GM13977 (cell line): ENCODE data around the gene FRAT1.

Source experiments
- DNase-seq: peaks from one replicate; pipeline ENCODE4 v3.0.0; 2012; ENCODE audit warnings: low spot score
- CTCF ChIP-seq: IDR thresholded peaks from 2 replicates; pipeline ENCODE4 v1.5.1; 2012; ENCODE audit warnings: mild to moderate bottlenecking, control low read depth; ENCODE audit not compliant: insufficient read depth; ENCODE audit errors: extremely low read depth, missing control alignments
- in situ Hi-C: fragments of 300-500 bp; cut with MboI; formaldehyde crosslinking; loops from one replicate; pipeline ENCODE4 v1.12.0; 2022; ENCODE audit warnings: low sequenced_read_pairs, low pct_unique_long_range_greater_than_20kb, mixed read lengths, inconsistent platforms; ENCODE audit not compliant: unreplicated experiment

FRAT1 gene

GRCh38 chr10:97349752-97350513 is 30.9 kb downstream of the FRAT1 start:
- DNase-seq, result no peak
- TF ChIP-seq CTCF, result no peak
- in situ Hi-C loops, result no loop called here

- in situ Hi-C loops, result no loop called here
- no peak for TF ChIP-seq CTCF
- no peak for DNase-seq
Measured at GRCh38 chr10:97353945-97354344, 34.9 kb downstream of the FRAT1 start.

GRCh38 chr10:97355571-97355975 is 36.5 kb downstream of the FRAT1 start:
- DNase-seq, result no peak
- TF ChIP-seq CTCF, result peak; percentile 28
- in situ Hi-C loops, result no loop called here

GRCh38 chr10:97356318-97356914 is 37.3 kb downstream of the FRAT1 start:
- no peak for TF ChIP-seq CTCF
- DNase-seq, result no peak
- in situ Hi-C loops, result no loop called here

- DNase-seq, result no peak
- TF ChIP-seq CTCF, result no peak
- in situ Hi-C loops, result no loop called here
Measured at GRCh38 chr10:97356918-97357317, 37.8 kb downstream of the FRAT1 start.

GRCh38 chr10:97358349-97358748 is 39.3 kb downstream of the FRAT1 start:
- DNase-seq, result no peak
- TF ChIP-seq CTCF, result no peak
- in situ Hi-C loops, result no loop called here
